Stimulated activated CD4-positive, alpha-beta T cell treated with anti-CD3 and anti-CD28 coated beads, Interleukin-12 subunit alpha, Interleukin-12 subunit beta, amount 100 ng/mL, for 48 hours (primary cell): Measurements from ENCODE around the gene RYR2.

Experiments
- DNase-seq, 3 donors: peaks; one replicate each; pipeline ENCODE4 v3.0.0-alpha.2; 2020; ENCODE audit warnings: low read depth in 2 of 3, low spot score in 1 of 3

The RYR2 gene

DNA sequence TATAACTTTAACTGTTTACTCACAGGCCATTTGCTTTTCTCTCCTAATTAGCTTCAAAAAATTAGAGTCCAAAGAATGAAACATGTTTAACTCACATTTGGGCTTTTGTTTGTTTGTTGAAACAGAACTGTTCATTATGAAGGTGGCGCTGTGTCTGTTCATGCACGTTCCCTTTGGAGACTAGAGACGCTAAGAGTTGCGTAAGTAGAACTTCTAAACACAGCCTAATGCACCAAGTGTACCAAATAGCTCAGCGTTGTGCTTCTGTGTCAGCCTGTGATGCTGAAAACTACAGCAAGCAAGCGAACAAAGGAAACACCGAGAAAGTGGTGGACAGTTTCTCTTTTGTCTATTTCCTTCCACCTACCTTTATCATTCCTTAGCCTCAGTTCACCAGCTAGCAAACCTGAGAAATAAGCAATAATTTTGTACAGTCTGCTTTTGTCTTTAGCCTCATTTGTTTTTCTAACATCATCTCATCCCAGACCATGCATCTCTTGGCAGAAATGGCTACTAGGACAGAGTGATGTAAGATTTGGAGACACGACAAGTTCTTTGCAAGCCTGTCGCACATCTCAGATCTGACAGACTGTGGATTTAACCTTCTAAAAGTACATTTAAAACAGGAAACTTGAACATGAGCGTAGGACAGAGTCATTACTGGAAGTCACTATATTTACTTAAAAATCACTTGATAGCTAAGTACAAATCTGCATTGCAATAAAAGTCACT, 375.1 kb downstream of the RYR2 start:
- DNase-seq = no peak

DNA sequence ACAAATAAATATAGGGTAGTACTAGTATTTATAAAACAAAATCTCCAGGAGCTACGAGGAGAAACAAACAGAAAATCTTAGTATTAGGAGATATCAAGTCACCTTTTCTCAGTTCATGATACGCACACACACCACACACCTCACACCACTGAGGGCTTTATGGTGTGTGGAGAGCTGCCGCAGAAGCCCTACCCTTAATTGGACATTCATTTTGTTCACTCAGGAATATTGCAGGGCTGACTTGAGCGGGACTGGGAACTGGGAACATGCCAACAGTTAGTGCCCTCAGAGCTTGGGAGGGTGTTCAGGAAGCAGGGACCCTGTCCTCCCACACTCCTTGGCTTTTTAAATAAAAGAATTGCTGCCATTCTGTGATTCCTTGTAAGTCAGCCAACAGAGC, 386.8 kb downstream of the RYR2 start:
- DNase-seq = no peak

DNA sequence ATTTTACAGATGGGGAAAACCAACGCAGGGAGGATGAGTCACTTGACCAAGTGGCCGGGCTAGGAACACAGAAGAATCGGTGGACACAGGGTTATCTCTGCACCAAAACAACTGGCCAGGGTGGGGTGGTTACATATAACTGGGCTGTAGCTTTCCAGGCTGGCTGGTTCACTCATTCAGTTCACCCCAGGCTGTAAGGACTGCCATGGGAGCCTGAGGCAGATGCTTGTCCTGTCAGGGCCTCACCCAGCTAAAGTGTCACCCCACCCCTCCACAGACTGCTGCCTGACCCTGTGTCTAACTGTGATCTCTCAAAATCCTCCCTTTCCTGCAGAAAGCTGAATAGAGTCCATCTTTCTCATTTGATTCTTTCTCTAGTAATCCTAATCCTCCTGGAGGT, 387.3 kb downstream of the RYR2 start:
- no peak for DNase-seq

DNA sequence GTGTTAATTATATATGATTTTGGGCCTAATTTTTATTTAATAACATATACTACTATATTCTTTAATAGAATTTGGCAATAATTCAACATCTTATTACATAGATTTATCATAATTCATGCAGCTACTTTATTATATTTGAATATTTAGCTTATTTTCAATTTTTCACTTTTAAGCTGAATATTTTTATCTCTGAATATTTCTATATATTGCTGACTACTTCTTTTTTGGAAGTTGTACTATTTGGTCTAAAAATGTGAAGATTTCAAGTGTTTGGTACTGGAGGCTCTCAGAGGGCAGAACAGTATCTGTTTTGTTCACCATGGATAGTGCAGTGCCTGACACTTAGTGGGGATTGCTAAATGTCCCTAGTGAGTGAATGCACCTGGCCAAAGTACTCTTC, 389.5 kb downstream of the RYR2 start:
- DNase-seq = no peak

DNA sequence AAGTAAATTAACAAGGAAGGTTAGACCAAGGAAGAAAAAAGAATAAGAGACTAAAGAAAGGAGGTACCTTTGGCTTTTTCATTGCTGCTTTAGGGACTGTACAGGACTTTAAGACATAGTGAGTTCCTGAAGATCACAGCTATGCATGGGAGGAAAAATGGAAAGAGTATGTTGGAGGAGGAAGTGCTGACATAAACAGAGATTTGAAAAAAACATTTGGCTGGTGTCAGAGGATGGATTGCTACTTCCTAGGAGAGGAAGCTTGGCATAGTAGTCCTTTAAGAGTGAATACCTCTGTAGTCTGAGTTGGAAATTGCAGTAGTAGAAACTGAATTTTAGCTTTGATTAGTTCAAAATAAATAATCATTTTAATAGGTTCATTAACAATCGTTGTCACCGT, 398.4 kb downstream of the RYR2 start:
- DNase-seq = no peak

DNA sequence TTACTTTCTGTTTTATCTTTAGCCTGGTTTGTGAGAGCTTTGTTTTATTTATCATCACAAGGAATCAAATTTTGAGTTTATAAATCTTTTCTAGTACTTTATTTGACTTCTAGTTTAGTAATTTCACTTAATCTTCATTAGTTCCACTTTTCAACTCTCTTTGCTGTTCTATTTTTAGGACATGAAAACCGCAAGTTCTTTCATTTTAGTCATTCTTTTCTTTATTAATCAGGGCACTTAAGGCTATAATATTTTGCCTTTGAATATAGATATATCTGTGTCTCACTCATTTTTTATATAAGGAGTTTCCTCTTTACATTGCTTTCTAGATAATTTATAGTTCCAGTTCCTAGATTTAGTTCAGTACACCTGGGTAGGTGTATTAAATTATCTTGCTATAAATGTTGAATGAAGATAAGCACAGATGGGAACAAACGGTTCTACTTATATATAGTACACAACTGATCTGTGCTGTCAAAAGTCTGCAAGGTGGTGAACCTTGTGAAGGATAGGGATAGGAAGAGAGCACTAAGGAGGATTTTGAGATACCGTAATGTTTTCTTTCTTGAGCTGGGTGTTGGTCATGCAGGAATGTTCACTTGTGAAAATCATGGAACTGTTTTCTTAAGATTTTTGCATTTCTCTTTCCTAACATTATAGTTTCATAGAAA, 402.3 kb downstream of the RYR2 start:
- no peak for DNase-seq

DNA sequence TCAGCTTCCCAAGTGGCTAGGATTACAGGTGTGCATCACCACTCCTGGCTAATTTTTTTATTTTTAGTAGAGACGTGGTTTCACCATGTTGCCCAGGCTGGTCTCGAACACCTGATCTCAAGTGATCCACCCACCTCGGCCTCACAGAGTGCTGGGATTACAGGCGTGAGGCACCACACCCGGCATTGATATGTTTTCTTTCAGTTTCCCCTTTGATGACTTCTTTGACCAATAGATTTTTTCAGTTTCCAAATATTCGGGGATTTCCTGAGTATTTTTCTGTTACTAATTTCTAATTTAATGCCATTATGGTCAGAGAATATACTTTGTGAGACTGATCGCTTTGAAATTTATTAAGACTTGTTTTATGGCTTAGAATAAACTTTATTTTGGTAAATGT, 406.1 kb downstream of the RYR2 start:
- DNase-seq = no peak

DNA sequence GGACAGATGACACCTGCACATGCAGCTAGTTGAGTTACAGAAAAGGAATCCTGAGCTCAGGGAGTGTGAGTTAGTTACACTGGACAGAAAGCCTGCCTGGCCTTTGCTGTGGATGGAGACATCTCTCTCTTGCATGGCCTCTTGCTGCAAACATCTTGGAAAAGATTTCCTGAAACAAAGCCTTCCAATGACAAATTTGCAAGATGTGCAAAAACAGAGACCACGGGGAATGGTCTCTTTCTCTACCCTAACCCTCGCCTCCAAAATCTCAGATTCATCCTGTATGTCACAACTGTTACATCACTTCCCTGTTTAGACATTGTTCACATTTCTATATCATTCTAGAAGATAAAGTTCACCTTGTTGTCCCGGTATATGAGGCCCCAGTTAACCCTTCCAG, 415.6 kb downstream of the RYR2 start:
- DNase-seq = no peak

DNA sequence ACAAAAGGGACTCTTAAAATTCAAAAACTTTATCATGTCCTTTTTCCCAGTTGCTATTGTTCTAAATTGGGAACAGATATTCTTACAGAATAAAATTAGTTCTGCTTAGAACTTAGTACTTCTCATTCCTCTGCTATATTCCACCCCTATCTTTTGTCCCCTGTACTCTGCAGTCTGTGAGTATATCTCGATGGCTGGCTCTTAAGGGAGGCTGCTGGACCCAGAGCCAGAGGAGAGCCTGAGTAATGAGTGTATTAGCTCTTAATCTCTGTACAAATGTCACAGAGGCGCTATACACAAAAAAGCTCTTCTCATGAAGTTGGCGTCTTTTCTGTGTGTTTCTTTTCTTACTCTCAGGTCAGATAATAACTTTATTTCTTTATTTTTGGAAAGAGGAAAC, 425.3 kb downstream of the RYR2 start:
- DNase-seq = no peak

DNA sequence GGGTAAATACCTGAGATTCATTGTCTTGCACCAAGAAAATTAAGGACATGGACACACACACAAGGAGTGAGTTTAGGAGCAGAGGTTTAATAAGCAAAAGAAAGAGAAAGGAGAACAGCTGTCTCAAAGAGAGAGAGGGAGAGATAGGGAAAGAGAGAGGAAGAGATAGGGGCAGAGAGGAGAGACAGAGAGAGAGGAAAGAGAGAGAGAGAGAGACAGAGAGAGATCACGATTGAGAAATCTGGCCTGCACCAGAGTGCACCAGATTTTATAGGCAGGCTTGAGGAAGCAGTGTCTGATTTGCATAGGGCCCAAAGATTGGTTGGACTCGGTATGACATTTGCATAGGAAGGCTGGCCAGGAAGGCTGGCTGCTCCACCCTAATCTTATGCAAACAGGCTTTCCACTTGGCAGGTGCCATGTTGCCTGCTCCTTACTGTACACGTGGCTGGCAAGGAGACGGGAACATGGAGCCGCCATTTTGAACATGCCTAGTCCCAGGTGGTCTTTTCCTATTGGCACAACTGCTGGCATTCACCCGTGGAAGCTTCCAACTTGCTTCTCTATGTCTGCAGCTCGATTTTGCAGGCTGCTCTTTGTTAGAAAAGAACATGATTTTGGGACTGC, 428.8 kb downstream of the RYR2 start:
- DNase-seq = no peak

DNA sequence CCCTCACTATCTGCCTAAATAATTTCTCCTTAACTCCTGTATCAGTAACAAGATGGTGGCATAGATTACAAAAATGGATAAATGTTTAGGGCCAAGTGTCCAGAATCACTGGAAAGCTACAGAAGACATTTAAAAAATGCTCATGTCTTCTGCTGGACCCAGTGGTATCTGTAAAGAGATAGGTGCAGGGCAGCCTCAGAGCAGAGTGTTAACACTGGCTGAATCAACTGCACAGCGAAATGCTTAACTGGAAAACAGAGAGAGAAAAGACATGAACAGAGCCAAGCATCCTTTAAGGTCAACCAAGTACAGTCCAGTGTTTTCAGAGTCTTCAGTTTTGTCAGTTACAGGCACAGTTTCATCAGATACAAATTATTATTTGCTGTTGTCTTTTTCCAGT, 429.4 kb downstream of the RYR2 start:
- no peak for DNase-seq

DNA sequence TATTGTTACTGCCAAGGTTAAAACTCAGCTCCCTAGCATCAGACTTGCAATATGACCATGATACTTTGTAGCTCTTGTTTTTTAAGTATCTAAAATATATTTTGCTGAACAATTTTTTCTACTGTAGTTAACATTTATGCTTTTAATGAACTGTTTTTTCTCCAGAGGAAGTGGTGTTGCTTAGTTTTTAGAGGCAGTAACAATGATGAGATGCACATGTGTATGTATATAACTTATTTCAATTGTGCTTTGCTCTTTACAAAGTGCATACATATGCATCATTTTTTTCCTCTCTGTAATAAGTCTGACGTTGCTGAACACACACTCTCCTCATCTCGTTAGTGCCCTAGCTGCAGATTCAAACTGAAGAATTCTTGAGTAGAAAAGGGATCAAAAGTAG, 430.0 kb downstream of the RYR2 start:
- DNase-seq = no peak

DNA sequence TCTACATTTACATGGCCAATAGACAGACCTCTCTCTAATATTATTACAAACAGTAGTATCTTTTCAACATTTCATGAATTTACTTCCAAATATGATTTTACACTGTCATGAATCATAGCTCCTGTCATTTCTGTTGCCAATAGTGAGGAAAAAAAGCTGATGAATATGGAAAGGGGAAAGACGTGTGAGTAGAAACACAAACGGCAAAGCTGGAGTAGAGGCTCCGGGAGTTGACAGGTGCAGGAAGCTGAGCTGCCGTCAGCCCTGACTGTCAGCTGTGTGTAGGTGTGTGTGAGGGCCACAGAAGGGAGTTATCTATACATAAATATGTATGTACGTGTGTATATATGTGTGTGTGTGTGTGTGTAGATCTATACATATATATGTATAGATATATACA, 431.9 kb downstream of the RYR2 start:
- no peak for DNase-seq

DNA sequence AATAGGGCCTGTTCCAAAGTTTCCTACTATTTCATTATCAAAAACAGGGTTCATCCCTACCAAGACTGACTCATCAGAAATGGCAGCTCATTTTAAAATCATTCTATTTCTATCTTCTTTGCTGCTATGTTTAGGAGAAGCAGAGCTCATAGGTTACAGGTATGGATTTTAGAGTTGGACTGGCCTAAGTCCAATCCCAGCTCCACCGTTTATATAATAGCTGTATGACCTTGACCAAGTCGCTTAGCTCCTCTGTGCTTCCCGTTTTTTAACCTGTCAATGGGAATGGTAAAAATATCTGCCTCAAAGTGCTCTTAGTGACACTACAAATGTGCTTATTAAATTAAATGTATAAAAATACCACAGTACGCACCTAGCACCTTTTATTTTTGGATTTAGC, 436.1 kb downstream of the RYR2 start:
- DNase-seq = no peak

DNA sequence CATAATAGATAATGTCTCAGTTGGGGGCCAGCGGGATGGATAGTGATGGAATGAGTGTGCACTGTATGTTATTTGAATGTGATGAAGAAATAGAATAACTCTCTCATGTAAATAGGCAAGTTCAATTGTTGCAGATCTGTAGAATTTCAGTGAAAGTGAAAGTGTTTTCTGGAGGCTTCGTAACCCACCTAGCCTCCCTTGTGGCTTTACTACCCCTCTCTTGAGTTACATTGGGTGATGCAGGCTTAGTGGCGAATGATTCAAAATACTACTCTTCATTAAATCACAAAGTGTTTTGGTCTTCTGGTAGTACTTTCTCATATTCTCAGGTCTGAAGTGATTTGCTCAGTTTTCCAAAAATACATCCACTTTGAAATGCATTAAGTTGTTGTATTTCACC, 436.9 kb downstream of the RYR2 start:
- no peak for DNase-seq

DNA sequence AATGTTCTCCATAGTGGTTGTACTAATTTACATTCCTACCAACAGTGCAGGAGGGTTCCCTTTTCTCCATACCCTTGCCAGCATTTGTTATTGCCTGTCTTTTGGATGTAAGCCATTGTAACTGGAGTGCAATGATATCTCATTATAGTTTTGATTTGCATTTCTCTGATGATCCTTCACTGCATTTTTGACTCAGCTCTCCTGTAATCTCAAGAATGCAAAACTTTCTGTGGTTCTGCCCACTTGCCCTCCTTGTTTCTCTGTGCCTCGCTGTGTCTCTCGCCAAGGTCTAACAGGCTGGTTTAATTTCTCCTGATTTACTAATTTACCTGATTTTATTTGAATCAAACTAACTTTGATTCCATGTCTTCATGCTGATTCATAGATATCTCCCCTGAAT, 440.8 kb downstream of the RYR2 start:
- no peak for DNase-seq

DNA sequence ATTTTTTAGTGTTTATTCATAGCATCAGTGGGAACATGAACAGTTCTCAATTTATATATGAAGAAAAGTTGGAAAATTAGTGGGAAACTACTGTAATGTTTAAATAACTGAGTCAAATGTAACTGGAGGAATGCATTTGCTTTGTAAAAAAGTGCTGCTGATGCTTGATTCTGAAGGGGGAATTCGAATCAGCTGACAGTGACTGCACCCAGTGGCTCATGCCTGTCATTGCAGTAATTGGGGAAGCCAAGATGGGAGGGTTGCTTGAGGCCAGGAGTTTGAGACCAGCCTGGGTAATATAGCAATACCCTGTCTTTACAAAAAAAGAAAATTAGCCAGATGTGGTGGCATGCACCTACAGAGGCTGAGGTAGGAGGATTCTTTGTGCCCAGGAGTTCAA, 450.4 kb downstream of the RYR2 start:
- DNase-seq = no peak

DNA sequence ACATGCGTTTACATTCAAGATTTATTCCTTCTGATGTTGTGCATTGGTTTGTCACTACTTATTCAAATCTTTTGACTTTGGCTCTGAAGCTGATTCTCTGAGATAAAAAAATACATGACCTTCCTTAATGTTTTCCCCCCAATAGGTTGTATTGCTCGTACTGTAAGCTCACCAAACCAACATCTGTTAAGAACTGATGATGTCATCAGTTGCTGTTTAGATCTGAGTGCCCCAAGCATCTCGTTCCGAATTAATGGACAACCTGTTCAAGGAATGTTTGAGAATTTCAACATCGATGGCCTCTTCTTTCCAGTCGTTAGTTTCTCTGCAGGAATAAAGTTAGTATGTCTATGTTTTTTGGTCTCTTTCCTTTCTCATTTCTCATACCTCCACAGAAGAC, 458.6 kb downstream of the RYR2 start:
- DNase-seq = no peak

DNA sequence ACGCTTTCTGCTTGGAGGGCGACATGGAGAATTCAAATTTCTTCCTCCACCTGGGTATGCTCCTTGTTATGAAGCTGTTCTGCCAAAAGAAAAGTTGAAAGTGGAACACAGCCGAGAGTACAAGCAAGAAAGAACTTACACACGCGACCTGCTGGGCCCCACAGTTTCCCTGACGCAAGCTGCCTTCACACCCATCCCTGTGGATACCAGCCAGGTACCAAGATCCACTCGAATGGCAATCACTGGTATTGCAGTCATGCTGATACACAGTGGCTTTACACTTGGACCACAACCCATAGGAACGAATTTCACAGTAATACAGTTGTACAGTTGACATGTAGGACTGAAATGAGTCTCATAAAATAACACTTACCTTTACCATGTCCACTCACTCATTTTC, 461.3 kb downstream of the RYR2 start:
- DNase-seq = no peak

DNA sequence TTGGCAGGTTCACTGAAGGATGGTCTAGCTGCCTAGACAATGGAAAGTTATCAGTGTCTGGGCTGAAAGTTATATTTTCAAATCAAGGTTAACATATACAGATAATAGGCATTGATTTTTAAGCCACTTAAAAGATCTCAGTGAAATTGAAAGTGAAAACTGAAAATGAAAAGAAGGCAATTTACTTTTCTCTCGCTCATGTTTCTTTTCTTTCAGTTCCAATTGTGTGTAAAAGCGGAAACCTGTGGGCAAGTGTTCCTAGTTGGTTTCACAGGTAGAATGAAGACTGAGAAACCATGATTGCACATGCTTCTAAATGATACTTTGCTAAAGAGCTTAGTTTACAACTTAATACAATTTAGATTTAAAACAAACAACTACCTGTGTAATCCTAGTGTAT, 465.0 kb downstream of the RYR2 start:
- DNase-seq = no peak

DNA sequence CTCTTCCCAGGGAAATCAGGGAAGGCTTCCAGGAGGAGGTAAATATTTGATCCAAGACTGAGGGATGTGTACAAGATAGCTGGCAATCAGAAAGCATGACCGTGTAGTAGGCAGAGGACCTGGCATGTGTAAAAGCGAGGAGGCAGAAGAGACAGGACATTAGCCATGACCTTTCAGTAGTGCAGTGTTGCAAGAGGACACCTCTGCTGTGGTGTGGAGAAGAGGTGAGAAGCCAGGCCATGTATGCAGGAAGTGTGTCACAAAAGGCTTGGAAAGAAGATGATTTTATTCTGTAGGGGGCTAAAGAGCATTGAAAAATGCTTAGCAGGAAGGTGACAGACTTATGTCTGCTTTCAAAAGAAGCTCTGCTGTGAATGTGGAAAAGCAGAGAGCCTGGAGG, 467.8 kb downstream of the RYR2 start:
- no peak for DNase-seq

DNA sequence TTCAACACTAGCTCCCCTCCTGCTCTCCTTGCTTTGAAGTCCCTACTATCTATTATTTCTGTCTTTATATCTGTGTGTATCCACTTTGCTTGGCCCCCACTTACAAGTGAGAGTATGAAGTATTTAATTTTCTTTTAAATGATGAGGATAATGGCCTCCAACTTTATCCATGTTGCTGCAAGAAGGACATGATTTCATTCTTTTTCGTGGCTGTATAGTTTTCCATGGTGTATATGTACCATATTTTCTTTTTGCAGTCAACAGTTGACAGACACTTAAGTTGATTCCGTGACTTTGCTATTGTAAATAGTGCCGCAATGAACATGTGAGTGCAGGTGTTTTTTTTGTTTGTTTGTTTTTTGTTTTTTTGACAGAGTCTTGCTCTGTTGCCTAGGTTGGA, 483.1 kb downstream of the RYR2 start:
- no peak for DNase-seq

DNA sequence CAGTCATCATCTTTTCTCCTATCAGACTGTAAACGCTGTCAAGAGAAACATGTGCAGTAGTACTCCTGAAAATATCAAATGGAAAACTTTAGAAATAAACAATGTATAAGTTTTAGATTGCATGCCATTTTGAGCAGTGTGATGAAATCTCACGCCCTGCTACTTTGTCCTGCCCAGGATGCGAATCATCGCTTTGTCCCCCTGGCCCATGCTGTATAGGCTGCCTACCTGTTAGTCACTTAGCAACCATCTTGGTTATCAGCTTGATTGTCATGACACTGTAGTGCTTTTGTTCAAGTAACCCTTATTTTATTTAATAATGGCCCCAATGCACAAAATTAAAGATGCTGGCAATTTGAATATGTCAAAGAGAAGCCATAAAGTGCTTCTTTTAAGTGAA, 485.8 kb downstream of the RYR2 start:
- DNase-seq = no peak
